Measurements from ENCODE around the gene ZNF324.
"Not testable (repeated sequence)": the region's sequence is repeated elsewhere in the genome, so short reads cannot be mapped to it uniquely, and the experiment has no call there.

The ZNF324 gene

GRCh38 chr19:58507602-58508223 is 40.8 kb downstream of the ZNF324 start:
- not testable (repeated sequence) for DNase-seq

DNA sequence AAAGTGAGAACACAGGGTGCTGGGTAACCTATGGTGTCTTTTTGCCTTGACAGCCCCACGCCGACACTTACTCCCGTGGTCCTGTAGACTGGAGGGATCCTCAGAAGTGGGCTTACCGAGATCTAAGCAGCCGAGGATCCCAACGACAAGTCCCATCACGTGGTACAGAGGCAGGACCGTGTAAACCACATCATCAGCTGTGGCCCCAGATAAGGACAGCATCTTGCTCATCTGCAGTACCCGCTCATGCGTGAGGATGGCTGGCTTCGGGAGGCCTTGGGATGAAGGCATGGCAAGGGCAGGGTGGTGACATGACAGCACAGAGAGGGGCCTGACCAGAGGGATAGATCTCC is 42.8 kb downstream of the ZNF324 start:
- DNase-seq, result no peak

DNA sequence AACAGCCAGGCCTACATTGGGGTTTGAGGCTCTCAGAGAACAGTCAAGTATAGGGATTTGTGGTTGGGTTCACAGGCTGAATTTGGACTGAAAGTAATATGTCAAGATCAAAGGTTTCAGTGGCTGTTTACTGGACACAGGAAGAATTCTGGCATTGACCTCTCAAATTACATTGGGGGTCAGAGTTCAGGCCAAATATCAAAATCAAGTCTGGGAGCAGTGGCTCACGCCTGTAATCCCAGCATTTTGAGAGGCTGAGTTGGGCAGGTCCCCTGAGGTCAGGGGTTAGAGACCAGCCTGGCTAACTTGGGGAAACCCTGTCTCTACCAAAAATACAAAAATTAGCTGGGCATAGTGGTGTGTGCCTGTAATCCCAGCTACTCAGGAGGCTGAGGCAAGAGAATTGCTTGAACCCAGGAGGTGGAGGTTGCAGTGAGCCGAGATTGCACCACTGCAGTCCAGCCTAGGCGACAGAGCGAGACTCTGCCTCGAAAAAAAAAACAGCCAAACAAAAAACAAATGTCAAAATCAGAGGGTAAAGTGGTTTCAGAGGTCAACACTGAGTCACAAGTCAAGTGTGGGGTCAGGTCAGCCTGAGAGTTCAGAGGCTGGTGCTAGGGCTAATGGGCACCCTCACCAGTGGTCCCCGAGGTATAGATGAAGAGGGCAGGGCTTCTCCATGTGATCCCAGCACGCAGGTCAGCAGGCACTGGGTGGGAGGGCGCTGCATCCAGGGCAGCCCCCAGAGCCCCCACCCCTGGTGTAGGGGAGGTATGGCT is 43.4 kb downstream of the ZNF324 start:
- no peak for DNase-seq

DNA sequence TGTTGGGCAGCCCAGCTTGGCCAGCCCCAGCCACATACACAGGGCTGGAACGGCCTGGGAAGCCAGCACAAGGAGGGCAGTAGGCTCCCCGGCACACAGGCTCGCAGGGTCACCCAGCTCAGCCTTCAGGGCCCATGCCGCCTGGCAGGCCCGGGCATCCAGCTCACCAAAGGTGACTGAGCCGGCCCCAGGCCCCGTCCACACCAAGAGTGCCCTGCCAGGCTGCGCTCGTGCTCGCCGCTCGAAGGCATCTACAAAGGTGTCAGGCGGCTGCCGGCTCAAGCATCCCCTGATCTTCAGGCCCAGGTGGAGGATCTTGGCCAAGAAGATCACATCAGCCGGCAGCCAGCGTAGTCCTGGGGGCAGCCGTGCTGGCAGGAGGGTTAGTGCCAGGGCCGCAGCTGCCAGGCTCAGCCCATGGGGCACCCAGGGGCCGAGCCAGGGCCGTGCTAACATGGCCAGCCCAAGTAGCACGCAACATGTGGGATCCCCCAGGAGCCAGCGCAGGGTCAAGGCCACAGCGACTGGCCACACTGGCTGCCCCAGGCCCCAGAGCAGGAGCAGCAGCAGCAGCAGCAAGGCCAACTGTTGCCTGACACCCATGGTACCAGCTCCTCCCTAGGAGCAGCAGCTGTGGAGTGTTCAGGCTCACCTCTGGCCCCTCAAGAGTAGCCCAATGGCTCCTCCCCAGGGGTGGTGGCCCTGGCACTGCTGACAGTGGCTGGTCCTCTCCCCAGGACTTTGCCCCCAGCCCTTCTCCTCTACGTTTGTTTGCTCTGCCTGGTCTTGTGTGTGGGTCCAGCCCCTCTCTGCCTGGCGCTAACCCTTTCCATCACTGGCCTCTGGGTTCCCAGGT is 44.7 kb downstream of the ZNF324 start, which contains the start of gene SLC27A5:
Gene SLC27A5, minus strand, starts transcription at position 640 of the 856 bp plus-strand sequence. Its CDS starts 37 bp downstream, at position 603.
- DNase-seq, result no peak

- no peak for DNase-seq
Observed at GRCh38 chr19:58513213-58513693, 46.4 kb downstream of the ZNF324 start.

GRCh38 chr19:58513694-58514563 is 47.0 kb downstream of the ZNF324 start:
- peak; percentile 87 to 92 for DNase-seq

- DNase-seq, result no peak
Observed at GRCh38 chr19:58514564-58515022, 47.7 kb downstream of the ZNF324 start.

DNA sequence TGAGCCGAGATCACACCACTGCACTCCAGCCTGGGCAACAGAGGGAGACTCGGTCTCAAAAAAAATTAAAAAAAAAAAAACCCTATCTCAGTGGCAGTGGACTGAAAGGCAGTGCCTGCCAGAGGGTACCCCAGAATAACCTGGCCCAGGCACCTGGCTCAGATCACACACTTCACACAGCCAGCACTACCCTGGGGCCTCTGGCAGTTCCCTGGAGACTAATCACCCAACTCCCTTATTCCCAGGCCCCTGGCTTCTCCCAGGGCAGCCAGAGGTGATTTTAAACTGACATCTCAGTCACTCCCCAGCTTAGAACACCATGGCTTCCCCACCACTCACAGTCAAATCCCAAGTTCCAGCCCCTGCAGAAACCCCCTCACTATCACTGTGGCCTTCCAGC is 48.4 kb downstream of the ZNF324 start:
- DNase-seq, result no peak

DNA sequence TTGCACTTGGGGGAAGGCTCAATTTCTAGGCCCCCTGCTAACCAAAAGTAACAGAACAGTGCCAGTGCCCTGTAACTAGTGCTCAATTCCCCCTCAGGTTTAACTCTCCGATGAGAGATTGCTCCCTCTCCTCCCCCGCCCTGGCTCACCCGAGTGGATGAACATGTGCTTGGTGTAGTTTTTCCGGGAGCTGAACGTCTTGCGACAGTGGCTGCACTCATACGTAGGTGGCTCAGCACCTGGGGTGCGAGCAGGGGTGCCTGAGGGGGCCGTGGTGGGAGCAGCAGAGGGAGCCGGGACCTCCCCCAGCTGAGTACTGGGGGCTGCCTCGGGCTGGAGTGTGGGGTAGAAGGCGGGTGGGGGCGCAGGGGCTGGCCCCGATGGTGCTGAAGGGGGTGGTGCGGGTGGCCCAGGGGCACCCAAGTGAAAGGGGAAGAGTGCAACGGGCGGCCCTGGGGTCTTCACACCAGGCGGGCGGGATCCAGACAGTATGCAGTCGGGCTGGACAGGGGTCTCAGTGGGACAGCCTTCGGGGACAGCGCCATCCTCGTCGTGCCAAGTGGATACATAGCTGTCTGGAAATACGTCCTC is 49.5 kb downstream of the ZNF324 start:
- no peak for DNase-seq

DNA sequence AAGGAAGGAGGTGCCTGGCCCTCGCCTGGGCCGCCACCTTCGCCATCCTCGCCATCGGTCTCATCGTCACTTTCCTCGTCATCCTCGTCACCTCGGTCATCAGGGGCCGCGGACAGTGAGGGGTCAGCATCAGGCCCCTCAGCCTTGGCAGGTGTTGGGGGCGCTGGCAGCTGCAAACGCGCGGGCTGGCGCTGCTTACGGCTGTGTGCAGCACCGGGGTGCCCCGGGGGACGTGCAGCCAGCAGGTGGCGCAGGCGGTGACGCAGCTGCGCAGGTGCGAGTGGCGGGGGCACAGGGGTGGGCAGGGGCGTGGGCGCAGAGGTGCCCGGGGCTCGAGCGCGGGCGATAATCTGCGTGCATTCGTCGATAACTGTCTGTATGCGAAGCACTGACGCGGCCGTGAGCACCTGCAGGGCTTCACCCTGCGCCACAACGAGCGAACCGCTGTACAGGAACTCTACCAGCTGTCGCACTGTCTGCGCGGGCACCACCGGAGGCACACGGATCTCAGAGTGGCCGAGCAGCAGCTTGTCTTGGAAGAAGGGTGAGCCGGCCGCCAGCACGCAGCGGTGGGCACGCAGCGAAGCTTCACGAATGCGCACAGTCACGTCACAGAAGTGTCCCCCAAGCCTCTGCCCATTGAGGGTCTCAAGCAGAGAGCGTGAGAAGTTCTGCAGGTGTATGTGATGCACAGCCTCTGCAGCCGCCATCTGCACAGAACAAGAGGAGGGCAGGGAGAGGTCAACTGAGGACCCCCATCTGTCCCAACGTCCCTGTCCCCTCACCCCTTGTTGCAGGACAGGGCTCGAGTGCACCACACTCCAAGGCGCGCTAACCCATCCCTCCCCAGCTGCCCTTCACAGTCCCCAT is 50.3 kb downstream of the ZNF324 start:
- no peak for DNase-seq

GRCh38 chr19:58518256-58519086 is 51.6 kb downstream of the ZNF324 start:
- DNase-seq, result no peak

- peak; percentile 63 to 69 for DNase-seq
Observed at GRCh38 chr19:58519087-58519354, 52.1 kb downstream of the ZNF324 start.

DNA sequence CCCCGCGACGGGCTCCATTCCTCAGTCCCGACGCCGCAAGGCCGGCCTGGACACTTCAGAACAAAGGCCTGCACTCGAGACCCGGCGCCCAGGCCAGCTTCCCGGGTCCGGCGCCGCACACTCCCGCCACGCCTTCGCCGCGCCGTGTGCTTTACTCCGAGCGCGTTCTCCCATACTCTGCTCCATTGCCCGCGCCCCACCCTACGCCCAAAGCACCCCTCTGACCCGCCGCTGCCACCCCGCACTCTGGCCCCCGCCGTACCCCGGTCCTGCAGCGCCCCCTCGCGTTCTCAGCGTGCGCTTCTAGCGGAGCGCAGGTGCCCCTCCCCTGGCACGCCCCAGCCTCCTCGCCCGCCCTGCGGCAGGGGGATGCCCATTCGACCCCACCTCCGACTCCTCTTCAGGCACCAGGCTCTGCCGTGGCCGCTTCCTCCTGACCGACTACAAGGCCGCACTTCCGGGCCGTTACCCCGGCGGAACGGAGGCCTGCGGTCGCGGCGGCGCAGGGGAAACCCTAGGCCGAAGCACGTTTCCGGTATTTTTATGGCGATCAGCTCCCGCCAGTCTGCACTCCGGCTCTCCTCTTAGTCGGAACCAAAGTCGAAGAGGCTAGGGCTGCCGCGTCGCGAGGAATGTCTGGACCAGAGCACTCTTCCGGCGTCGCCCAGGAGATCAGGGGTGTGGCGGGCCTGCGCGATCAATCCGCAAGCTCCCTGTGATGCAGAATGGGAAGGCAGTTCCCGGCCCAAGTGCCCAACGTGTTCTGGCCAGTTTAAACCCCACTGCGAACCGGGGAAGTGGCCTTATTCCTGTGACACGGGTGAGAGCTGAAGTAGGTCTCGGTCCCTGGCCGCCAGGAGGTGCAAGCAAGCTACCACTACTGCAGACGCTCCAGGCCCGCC is 52.7 kb downstream of the ZNF324 start, which contains the start of gene ZBTB45:
Gene ZBTB45, minus strand, starts transcription at position 456 of the 902 bp plus-strand sequence. CDS start 2,137 bp downstream, outside the sequence.
- peak; percentile 93 to 97 for DNase-seq

DNA sequence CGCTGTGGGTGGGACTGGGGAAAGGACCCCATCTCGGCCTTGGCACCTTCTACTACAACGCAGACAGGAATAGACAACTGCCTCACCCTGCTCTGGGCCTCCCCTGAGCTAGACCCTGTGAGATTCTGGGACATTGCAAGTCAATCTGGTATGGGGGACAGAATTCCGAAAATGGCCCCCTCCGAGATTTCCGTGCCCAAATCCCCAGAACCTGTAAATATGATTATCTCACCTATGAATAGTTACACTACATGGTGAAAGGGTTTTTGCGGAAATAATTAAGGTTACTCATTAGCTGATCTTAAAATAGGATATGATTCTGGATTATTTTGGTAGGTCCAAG is 53.3 kb downstream of the ZNF324 start:
- DNase-seq, result no peak

DNA sequence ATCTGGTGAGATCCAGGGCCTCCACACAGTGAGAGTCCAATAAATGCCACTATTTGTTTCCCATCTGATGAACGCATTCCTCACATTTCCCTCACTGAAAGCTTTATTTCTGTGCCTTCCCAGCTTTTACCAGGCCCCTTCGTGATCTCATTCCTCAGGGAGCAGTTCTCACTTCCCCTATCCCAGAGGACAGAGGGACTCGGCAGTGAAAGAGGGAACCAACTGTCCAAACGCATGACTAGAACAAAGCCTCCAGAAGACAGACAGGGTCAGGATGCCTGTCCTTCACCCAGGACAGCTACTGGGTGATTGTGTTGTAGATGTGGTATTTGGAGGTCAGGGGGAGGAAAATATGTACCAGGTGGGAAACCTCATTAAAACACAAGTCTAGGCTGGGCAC is 54.8 kb downstream of the ZNF324 start:
- no peak for DNase-seq

GRCh38 chr19:58522709-58523108 is 55.8 kb downstream of the ZNF324 start:
- no peak for DNase-seq
